HS-5 (cell line): Measurements from ENCODE around the gene CHRNE.
A peak's percentile ranks its signal among the peaks of the same experiment; 100 is the strongest.

Experiments used
- DNase-seq: peaks from one replicate; pipeline ENCODE4 v3.0.0-alpha.2; 2012; ENCODE audit warnings: low read depth

Gene CHRNE

GRCh38 chr17:4903051-4903818, at the start of gene CHRNE:
TSS of gene CHRNE (minus strand) at chr17:4903098. CDS start at chr17:4903063, 35 bp downstream.
- peak; percentile 45 for DNase-seq

- no peak for DNase-seq
Measured at GRCh38 chr17:4951486-4951885, 48.6 kb upstream of the CHRNE start.

- no peak for DNase-seq
Measured at GRCh38 chr17:4950746-4951204, 47.9 kb upstream of the CHRNE start, which contains the start of gene ENO3. TSS of gene ENO3 (plus strand) at chr17:4951119. CDS start at chr17:4951830, 711 bp downstream.

DNA sequence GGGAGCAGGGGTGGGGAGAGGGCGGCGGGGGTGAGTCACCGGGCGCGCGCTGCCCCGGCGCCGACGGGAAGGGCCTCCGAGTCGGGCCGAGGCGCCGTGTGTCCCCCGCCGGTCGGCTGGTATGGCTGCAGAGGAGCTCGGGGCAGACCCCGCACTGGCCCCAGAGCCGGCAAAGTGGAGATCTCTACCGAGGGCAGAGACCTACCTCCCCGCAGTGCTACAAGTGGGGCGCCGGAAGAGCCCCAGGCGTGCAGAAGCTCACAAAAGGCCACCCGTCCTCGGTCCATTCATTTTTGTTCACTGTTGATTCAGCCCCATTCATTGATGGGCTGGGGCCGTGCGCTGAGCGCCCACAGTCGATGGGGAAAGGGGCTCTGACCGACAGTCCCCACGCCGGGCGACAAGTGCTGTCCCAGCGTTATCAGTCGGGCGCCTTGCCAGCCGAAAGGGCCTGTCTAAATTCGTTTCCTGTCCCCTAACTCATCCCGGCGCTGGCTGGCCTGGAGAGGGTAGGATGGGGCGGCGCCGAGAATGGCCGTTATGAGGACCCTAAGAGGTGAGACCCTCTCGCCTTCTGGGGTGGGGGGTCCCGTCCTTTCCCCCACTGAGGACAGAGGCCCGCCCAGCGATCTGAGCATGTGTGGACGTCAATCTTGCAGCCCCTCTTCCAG, 47.3 kb upstream of the CHRNE start:
- no peak for DNase-seq

DNA sequence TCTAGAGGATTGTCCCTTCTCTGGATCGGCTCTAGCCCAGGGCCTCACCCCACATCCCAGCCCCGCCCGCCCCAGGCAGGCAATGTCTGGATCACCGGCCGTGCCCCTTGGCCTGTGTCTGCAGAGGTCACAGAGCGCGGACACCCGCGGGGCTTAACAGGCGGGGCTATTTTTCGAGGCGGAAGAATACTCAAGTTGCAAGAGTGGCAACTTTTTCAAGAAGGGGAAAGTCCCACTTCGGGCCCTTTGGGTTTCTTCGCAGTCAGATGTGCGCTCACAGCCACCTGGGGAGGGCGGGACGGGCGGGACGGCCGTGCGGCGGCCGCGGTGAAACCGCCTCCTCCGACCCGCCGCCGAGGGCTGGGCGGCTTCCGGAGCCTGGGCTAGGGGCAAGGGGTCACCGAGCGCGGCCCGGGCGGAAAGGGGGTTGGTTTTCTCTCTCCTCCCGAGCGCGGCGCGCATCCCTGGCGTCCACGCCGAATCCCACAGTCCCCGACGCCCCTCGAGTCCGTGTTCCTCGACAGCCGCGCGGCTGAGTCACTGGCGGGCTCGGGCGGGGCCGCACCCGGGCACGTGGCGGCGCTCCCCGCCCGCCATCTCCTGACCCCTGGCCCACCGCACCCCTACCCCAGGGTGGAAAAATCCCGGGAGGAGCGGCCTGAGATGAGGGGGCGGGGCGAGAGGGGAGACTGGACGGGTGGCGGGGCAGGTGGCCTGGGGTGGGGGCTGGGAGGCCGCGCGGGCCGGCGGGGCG, 46.6 kb upstream of the CHRNE start:
- DNase-seq, result no peak

- no peak for DNase-seq
Measured at GRCh38 chr17:4948931-4949320, 46.0 kb upstream of the CHRNE start.

DNA sequence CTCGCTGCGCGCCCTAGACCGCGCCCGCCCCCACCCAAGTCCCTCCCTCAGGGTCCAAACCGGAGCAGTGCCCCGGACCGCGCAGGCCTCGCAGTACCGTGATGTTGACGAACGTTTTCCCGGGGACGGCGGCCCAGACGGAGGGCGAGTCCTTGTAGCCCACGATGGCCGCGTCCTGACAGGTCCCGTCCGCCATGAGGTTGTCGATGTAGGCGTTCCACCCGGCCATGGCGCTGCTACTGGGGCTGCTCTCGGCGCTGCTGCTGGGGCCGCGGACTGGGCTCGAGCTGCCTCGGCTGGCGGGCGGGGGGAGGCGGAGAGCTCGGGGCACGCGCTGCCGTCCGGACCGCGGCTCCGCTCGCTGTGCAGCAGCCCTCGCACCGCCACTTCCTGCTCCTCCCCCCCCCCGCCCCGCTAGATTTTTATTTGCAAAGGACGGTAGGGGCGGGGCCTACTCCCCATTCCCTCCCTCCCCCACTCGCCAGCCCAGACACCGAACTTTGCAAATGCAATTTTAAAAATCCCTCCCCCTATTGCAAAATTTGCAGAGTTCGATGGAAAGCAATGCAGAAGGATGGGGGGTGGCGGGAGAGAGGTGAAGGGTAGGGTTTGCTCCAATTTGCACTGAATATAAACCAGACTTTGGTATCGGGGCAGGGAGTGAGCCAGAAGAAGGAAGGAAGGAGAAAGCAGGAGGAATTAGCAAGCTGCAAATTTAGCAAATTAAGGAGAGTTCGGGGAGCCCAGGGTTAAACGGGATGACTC, 45.5 kb upstream of the CHRNE start, which contains the start of gene PFN1:
Gene PFN1, minus strand, starts transcription at position 365 of the 765 bp plus-strand sequence. Its CDS starts 136 bp downstream, at position 229.
- DNase-seq, result peak; percentile 92

DNA sequence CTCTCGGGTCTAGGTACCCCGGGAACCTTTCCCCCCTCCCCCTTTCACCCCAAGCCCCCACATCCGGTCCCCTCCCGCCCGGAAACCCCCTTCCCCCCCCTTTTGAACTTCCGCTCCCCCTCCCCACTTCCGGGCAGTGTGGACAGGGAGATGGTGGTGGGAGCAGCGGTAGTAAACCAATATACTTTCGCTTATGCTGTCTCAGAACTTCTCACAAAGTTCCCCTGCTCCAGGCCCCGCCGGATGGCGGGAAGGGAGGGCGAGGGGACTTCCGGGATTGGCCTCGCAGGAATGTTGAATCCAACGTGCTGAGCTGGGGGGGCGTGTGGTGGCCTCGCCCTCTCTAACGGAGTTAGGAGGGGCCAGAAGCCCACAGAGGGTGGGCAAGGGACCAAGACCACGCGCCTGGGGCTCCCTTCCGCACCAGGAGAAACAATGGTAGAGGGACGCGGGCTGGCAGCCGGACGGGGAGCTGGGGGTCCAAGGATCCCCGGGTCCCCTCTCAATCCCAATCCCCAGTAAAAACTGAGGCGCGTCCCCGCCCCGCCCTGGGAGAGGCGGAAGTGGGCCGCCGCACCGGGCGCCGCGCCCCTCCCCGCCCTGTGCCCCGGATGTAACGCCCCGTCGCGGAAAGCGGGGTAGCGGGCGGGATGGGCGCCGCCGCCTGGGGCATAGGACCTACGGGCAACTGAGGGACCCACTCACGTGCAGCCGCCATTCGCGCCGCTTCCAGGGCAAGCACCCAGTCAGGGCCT, 44.7 kb upstream of the CHRNE start:
- no peak for DNase-seq

DNA sequence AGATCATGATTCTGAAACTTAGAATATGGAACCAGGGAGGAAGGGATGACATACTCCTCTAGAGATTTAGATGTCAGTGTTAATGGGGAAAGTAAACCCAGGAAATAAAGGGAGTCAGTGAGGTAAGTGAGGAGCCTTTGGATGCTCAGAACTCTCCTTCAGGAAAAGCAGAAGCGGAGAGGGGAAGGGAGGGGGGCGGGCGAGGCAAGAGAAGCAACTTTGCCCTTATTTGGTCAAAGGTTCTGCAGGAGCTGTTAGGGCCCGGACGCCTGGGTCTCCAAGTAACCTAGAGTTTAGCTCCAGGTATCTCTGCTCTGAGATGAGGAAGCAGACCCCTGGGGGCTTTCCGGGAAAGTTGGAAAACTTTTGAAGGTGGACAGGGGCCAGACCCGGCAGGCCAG, 44.1 kb upstream of the CHRNE start:
- no peak for DNase-seq

- no peak for DNase-seq
Measured at GRCh38 chr17:4946312-4946976, 43.5 kb upstream of the CHRNE start.

GRCh38 chr17:4945944-4946280, 43.0 kb upstream of the CHRNE start:
- no peak for DNase-seq

- peak; percentile 87 for DNase-seq
Measured at GRCh38 chr17:4945176-4945943, 42.5 kb upstream of the CHRNE start.

DNA sequence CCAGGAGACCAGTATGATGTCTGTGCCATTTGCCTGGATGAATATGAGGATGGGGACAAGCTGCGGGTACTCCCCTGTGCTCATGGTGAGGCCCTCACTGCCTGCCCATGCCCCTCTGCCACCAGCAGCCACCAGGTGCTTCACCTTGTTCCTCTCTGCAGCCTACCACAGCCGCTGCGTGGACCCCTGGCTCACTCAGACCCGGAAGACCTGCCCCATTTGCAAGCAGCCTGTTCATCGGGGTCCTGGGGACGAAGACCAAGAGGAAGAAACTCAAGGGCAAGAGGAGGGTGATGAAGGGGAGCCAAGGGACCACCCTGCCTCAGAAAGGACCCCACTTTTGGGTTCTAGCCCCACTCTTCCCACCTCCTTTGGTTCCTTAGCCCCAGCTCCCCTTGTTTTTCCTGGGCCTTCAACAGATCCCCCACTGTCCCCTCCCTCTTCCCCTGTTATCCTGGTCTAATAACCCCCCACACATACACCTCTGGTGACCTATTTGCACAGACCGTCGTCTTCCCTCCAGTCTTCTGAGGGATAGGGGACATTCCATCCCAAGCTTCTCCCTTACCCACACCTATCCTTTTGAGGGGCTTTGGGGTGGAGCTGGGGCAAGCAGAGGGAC, 41.8 kb upstream of the CHRNE start:
- DNase-seq, result no peak

- DNase-seq, result no peak
Measured at GRCh38 chr17:4944163-4944553, 41.3 kb upstream of the CHRNE start.

- no peak for DNase-seq
Measured at GRCh38 chr17:4942760-4943508, 40.0 kb upstream of the CHRNE start.

- DNase-seq, result no peak
Measured at GRCh38 chr17:4941319-4941610, 38.4 kb upstream of the CHRNE start.

GRCh38 chr17:4940555-4941318, 37.8 kb upstream of the CHRNE start:
- DNase-seq, result no peak
